GM18520 (cell line): ENCODE results near the gene AFF3.

ENCODE experiments used
- ATAC-seq: cut with Tn5 transposase; IDR thresholded peaks from one replicate; pipeline ENCODE4 v1.9.1; 2021; ENCODE audit not compliant: unreplicated experiment

Gene AFF3

DNA sequence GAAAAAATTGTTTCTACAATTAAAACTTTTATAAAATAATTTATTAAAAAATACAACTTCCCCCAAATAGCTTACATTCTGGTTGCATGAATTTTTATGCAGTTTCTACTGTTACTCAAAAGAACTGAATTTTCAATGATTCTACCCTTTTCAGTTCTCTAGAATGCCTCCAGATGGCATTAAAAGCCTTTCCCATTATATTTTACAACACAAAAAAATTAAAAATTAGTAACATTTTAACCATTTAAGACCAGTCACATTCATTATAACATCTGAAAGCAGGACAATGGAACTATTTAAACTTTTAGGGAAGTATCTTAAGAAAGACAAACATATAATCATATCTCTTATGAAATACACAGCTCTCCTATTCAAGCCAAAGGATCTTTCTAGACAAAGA lies 416.6 kb downstream of the AFF3 start:
- ATAC-seq, result no peak

DNA sequence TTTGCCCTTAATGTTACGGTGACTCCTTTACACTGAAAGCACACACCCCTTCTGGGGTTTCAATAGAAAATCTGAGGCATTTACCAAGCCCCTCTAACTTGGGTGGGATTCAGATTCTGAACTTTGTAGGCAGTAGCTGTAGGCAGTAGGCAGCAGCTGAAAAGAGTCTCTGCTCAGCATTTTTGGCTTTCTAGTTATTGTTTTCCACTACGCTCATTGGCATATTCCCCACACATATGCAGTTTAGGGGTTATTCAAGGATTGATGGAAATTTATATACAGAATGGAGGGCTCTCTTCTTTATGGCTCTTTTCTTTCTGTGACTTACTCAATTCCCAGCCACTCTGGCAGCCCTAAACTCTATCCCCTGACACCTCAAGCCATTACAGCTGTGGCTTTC lies 419.9 kb downstream of the AFF3 start:
- no peak for ATAC-seq

DNA sequence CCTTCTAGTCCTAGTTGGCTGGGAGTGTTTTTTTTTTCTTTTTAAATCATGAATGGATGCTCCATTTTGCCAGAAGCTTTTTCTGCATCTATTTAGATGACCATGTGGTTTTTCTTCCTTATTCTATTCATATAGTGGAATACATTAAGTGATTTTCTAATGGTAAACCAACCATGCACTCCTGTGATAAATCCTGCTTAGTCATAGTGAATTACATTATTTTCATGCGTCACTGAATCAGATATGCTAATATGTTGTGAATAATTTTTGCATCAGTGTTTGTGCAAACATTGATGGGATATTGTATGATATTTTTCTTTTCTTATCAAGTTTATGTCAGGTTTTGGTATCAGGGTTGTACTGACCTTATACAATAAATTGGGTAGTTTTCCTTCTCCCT lies 423.3 kb downstream of the AFF3 start:
- ATAC-seq, result no peak

DNA sequence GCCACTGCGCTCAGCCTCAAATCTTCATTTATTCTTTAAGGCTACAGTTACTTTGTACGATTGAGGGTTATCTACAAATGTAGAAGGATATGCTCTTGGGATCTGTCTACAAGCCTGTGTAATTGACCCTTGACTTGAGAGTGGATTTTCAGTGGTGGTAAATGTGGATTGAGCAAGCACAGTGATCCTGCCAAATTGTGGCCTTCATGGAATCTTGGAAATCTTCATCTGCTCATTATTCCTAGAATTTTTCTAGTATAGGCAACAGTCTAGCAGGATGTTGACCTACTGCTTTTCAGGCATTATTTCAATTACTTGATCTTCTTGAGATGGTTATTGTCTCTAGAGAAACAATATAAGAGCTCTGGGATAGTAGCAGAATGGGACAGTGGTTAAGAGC lies 426.4 kb downstream of the AFF3 start:
- ATAC-seq, result no peak

DNA sequence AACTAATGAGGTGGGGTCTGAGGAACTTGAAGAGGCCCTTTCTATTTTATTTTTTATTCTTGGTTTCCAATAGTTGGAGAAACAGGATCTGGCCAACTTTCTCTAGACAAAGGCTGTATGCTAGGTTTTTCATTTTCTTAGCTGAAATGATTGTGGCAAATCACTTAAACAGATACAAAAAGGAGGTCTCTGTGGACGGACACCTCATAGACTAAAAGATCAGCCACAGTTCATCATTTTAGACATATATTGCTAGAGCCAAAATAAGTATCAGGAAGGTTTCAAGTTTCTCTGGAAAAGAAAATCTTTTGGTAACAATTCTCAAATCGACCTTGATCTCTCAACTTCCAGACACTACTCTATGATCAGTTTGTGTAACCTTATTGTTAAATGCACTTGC lies 428.0 kb downstream of the AFF3 start:
- ATAC-seq, result no peak

DNA sequence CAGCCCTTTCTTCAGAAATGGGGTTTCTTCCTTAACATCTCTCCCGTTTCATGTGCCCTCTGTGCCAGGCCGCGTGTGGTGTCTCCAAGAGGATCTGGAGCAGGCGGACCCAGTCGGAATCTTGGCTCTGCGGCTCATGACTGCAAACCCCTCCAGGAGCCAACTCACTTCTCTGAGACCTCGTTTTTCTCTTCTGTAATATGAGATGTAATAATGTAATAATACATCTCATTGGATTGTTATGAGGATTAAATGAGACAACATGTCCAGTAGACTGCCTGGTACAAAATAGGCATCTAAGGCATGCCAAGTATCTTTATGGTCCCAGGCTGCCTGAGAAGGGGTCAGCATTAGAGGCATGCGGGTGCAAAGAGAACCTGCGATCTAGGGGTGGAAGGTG lies 431.2 kb downstream of the AFF3 start:
- no peak for ATAC-seq

DNA sequence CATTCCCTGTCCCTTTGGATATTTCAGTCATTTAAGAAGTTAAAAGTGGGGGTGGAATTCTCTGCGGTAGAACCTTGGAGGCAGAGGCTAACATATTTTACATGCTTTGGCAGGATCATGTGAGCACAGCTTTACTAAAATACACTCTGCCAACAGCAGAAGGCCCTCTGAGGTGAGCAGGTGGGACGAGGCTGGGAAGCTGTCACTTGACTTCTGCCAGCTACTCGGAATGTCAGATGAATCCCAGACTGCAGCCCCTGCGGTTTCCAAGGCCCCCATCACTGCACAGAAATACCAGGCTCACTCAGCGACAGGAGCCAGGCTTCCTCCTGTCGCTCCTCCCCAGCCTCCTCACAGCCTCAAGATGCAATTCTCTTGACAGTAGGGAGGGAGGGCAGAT lies 431.7 kb downstream of the AFF3 start:
- ATAC-seq, result no peak

DNA sequence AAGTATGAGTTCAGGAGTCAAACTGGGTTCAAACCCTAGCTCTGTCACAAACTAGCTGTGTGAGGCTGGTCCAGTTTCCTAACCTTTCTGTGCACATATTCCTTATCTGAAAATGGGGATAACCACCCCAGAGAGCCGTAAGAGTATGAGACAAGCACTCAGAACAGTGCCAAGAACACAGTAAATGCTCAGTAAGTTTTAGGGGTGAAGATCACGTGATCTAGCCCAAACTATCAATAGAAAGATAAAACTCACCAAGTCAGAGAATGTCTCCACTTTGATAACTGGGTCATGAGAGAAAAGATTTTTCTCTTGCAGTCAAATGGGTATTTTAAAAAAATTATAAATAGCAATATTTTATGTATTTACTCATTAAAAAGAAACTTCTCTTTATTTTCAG lies 433.2 kb downstream of the AFF3 start:
- ATAC-seq, result no peak

DNA sequence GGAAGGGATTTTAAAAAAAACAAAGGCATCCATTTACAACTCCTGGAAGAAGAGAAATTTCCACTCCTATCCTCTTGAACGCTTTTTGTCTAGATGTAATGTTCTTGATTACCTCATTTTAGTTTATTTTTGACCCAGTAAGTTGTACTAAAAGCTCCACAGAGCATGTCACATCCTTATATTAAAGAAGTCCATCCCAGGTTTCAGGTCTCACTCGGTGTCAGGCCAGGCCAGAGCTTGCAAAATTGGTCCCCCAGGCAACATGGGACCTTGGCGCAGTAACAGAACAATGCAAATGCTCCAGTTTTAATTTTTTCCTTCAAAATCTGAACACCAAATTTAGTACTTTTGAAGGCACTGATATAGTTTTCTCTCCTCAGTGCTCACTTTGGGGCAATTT lies 434.2 kb downstream of the AFF3 start:
- ATAC-seq, result no peak

DNA sequence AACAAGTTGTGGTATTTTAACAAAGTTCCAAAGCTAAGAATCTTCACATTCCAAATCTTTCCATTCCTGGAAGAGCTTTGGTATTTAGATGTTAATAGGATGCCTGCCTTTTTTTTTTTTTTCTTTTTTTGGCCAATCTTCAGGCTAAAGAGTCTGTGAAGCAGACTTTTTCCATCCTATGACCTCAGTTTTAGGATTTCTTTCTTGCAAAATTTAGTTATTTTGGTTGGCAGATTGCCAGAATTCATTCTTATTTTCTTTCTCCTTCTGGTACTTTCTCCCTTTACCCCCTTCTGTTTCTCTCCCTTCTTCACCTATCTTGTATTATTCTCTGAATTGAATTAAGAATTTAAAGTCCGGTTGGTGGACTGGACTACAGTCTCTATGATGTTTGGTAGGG lies 434.8 kb downstream of the AFF3 start:
- no peak for ATAC-seq

DNA sequence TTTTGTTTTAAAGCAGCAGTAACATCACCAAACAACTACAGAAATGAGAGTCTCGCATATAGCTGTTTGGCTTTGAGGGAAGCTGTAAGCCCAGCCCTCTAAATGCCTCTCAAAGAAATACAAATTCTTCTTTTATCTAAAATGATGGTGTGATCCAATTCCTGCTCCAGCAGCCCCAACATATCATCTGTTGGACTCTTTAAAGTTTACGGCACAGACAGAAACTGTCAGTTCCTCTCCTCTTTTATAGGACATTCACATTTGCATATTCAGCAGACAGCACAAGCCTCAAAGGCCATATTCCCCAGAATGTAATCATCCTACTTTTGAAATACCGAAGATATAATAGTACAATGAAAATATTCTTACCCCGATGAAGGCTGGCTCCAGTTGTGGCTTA lies 435.7 kb downstream of the AFF3 start:
- ATAC-seq, result no peak

DNA sequence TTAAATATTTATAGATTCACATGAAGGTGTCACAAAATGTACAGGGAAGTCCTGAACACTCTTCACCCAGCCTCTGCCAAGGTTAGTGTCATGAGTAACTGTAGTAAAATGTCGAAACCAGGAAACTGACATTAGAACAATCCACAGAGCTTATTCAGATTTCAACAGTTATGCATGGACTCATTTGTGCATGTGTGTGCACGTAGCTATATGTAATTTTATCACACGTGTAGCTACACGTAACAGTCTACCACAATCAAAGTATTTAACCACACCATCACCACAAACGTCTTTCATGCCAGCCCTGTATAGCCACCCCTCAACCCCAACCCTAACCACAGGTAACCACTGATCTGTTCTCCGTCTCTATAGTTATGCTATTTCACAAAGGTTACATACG lies 440.9 kb downstream of the AFF3 start:
- no peak for ATAC-seq

DNA sequence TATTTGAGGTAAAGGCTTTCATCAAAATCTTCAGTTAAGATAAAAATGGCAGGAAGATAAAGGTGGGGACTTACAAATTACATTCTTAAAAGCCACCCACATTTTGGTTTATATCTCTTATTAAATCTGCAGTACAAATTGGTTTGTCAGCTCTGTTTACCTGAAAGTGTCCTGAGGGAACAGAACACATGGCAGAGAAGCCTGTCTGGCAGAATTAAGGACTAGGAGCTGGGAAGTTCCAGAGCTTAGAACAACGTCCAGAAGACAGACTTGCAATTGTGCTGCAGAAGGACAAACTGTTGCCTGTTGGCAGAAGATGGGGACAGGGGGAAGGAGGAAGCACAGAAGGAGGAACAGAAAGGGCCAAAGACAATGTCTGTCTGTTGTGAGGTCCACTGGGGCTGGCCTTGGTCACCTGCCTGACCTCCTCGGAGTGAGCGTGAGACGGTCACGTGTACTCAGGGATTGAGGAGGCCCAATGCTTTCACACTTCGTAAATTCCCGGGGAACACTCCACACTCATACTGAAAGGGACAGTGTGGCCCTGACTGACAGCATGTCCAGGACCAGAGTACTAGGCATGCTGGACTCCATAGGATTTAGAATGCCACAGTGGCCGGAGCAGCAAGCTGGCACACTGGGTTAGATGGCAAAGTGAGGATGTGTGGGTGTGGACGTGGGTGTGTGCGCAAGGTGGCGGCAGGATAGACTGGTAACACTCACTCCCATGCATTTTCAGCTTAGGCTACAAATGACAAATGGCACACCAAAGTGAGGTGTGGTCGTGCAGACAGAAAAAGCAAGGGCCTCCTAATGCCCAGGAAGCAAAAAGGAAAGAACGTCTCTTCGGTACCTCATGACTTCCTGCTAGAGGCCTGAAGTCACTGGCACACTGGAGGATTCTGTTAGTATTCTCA lies 441.6 kb downstream of the AFF3 start:
- ATAC-seq, result no peak

DNA sequence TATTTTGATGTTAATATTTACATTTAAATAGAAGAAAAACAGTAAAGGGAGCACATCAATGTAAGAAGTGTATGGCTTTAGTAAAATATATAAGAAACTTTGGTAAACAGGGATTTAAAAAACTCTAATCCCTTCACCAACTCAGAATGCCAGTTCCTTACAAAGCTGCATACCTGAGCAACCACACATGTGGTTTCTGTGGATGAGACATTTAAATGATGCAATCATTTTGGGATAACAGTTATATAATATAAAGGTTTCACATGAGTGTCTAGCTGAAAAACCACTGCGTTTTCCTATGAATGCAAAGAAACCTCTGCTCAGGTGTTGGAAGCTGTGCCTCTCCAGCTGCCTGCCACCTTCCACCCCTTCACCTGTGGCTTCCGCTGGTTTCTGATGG lies 443.5 kb downstream of the AFF3 start:
- ATAC-seq, result no peak

DNA sequence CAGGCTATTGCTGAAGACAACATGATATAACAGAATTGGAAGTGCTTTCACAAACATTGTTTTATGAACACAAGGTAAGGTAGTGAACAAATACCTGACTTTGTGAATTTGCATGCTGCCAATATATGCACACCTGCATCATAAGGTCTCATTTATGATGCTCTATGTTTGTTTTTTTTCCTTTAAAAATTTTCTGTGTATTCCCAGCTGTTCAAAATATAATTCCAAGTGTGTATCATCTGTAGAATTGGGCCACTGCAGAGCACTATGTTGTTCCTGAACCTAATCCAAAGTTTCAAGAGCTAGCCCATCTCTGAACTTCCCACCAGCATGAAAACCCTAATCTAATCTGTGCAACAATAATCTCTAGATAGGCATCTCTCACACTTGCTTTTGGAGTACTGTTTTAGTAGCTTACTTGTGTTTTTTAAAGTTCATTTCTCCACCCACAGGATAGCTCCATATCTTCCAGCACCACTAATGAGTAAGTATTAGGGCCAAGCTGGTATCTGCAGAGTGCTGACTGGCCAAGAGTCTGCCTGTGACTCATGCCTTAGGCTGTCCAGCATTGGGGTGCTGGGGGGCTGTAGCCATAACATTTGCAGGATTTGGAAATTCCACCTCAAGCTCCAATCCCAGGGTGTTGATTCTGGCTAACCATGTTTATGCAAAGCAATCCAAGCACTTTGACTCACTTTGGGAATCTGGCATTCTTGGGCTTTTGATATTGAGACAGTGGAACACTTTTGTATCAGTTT lies 444.4 kb downstream of the AFF3 start:
- no peak for ATAC-seq

DNA sequence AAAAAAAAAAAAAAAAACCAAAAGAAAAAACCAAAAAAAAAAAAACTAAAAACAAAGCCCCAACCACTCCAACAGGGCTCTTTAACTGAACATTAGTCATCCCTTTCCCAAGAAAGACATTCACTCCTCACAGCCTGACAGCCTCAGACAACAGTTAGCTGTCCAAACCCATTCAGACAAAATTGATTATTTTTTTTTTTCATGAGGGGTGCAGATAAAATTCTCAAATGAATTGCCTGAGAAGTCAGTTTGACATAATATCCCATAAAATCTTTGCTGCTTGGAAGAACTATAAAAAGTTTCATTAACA lies 446.5 kb downstream of the AFF3 start:
- no peak for ATAC-seq

DNA sequence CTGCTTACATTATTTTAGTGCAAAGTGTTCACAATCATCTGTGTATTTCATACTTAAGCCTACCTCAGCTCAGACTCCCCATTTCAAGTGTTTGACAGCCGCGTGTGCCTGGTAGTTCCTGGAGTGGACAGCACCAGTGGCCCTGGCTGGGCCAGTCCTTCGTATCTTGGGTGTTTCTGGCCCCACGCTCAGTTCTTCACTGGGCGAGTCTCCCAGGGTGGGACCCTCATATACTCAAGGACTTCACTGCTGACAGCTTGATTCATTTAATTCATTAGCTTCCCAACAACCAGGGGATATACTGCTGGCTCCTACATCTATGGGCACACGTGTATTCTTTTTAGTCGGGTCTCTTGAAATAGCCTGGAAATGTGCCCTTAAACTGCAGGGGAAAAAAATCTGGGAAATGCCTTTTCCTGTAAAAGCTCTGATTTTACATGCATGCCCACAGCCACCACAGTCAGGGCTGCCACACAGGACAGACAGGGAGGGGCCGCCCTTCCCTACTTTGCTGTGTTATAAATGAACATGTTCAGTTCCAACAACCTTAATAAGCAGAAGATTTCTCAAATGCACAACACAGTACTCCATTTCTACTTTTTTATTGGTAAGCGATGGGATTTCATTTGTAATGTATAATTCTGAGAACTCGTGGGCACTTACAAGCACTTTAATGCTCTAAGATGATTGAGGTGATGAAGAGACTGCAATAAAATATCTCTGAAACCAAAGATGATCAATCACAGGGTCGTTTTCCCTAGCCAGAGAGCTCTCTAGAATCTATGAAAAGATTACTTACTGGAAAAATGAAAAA lies 447.1 kb downstream of the AFF3 start:
- ATAC-seq, result no peak

DNA sequence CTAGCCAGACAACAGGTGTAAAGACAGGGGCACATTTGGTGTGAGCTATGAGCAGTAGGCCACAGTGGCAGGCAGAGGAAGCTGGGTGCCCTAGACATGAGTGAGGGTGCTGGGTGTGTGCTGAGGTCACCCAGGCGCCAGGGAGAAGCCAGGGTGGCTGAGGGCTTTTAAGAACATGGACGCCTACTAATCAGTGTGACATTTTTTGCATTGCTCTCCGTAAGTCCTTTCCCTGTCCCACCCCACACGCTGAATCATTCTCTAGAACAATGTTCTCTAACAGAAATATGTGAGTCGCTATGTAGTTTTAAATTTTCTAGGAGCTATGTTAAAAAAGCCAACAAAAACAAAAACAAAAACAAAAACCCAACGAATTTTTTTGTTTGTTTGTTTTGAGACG lies 448.1 kb downstream of the AFF3 start:
- no peak for ATAC-seq

DNA sequence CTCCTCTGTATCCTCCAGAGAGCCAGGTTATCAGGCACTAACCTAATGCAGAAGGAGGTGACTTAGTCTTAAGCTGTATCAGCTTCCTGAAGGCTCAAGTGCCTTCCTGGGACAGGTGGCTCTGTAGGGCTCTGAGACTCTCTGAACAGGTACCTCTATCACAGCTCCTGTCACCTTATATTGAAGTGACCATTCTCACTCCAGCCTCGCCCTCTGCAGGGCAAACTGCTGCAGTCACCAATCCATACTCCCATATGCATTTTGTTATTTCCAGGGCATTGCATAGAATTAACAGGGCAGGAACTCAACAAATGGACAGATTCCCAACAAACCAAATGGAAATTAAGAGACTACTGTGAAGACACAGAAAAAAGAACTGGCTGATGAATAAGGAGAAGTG lies 449.6 kb downstream of the AFF3 start:
- ATAC-seq, result no peak

DNA sequence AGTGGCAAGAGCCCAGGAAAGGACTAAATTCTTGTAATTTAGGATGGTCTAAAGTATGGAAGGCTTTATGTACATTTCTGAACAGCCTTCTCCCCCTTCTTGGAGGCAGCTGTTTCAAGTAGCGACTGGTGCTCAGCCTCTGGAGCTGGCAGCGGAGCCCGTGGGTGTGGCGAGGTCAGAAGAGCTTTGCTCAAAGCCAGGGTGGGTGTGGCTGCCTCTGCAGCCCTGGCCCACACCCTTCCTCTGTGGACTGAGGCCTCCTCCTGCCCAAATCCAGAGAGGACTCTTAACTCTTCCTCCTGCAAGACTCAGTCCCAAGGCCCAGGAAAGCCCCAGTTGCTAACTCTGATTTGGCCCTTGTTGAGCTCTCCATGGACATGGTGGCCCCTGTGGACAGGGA lies 450.5 kb downstream of the AFF3 start:
- no peak for ATAC-seq

DNA sequence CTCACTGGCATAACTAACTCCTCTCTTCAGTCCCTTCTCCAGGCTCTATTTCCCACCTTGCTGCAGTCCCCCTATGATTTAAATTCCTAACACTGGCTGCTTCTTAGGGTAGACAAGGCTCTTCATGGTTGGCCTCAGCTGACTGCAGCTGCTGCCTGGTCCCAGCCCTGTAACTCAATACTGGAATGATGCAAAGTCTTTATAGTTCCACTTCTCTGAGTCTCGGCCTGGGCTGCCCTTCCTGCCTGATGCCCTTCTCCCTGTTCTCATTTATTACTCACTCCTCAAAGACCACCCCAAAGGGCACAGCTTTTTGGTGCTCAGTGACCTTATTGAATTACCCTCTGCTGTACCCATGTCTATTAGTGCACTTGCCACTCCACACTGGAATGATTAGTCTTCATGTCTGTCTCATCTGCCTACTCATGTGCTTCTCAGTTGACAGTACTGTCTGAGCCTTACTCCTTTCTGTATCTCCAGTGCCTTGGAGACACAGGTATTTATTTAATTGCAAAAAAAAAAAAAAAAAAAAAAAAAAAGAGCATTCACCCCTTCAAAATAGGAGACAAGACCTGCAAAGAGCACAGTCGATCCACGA lies 453.1 kb downstream of the AFF3 start:
- no peak for ATAC-seq
